SIG-M5 (cell line): ENCODE data around the gene ZNF654.
A peak's percentile ranks its signal among the peaks of the same experiment; 100 is the strongest.
"Not testable (repeated sequence)": the region's sequence is repeated elsewhere in the genome, so short reads cannot be mapped to it uniquely, and the experiment has no call there.

Experiments used
- DNase-seq: peaks from one replicate; lab custom pipeline; 2025; lab: John Stamatoyannopoulos, UW

ZNF654 gene

DNA sequence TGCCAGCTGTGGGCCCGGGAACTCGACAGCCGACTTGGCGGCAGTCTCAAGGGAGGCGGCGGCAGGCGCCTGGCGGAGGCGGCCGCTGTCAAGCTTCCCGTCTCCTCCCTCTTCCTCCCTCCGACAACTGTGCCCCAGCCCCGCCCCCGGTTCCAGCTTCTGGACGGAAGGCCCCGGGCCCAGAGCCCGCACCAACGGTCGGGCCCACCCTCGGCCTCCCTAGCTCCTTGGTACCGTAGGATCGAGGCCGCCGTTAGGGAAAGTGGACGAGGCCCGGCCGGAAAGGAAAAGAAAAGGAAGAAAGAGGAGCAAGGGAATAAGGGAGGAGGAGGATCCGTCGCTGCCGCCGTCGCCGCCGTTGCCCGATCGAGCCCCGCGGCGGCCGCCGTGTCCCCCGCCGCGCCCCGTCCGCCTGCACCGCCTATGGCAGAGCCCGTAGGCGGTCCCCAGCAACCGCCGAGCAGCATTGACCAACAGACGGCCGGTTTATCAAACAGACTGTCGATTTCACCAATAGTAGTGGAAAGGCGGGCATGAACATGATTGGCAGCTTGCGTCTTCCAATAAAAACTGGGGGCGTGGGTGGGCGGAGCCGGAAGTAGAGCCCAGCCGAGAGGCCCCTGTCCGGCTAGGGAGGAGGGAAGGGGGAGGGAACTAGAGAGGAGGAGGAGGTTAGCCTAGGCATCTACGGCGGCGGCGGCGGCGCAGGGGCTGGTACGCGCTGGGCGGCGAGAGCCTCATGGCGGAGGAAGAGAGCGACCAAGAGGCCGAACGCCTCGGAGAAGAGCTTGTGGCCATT is at the start of gene ZNF654, which contains the start of gene CGGBP1:
Gene ZNF654 (plus strand): TSS at position 675 of the 799 bp plus-strand sequence. CDS start 65 bp downstream, at position 740.
Gene CGGBP1 (minus strand): TSS at position 425 of the 799 bp plus-strand sequence. CDS start 3,029 bp downstream, outside the sequence.
- peak; percentile 95 for DNase-seq

DNA sequence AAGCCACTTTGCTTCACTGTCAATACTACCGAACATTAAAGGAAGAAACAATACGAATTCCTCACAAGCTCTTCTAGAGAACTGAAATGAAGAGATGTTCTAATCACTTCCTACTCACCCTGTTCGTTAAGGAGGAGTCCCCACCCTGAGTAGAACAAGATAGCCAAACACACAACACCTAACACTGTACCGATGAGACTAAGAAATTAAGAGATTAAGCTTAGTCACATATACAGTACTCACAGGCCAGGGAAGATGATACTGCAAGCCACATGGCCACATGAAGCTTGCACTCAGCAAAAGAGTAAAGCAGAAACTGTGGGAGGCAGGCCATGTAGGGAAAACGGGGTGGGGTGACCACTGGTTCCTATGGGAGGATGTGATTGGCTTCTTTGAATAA is 48.2 kb upstream of the ZNF654 start:
- no peak for DNase-seq

DNA sequence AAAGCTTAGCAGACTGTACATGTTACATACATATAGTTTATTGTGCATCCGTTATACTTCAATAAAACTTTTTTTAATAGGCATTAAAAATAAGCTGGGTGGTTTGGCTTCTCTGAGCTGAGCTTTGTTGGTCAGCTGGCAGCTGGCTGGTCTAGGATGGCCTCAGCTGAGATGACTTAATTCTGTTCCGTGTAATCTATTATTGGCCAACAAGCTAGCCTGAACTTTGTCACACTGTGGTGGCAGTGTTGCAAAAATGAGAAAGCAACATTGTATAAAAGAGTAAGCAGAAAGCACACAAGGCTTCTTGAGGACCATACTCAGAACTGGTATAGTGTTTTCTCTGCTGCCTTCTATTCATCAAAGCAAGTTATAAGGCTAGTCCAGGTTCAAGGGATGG is 45.5 kb upstream of the ZNF654 start:
- no peak for DNase-seq

DNA sequence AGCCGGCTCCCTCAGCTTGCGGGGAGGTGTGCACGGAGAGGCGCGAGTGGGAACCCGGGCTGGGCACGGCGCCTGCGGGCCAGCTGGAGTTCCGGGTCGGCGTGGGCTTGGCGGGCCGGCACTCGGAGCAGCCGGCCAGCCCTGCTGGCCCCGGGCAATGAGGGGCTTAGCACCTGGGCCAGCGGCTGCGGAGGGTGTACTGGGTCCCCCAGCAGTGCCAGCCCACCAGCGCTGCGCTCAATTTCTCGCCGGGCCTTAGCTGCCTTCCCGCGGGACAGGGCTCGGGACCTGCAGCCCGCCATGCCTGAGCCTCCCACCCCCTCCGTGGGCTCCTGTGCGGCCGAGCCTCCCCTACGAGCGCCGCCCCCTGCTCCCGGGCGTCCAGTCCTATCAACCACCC is 43.4 kb upstream of the ZNF654 start:
- not testable (repeated sequence) for DNase-seq

DNA sequence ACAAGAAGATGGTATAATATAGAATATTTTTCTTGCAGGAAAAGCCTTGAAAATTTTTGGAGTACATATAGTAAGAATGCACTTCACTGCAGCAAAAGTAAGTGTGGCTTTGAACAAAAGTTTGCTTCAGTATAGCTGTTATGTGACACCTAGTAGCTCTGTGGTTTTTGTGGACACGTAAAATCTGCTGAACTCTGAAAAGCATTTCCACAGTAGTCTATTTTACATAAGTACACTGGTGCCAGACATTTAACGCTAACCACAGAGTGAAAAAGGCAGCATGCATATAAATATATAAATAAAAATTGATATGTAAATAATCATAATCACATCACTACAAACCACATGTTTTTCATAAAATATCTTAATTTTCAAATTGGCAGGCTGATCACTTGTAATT is 40.0 kb upstream of the ZNF654 start:
- no peak for DNase-seq

DNA sequence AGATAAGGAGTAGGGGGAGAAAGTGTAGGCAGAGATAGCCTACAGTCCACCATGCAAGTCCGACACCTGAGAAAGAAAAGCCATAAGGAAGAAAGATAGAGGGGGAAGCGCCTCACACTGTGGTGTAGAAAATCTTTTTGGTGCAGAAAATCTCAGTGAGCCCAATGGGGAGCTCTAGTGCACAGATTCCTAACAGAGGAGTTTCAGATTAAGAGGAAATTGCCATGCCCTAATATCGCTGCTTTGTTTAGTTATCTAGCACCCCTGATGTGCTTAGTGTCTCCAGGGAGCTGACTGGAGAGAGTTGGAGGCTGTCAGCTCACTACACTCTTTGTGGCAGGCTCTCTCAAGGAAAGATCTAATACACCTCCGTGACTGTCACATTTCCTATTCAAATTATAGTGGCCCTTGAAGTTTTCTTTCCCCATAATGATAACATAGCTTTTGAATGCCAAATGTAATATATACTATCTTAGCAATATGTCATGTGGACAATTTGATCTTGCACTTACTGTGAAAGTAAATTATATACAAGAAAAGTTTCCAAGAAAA is 34.0 kb upstream of the ZNF654 start:
- DNase-seq: no peak

DNA sequence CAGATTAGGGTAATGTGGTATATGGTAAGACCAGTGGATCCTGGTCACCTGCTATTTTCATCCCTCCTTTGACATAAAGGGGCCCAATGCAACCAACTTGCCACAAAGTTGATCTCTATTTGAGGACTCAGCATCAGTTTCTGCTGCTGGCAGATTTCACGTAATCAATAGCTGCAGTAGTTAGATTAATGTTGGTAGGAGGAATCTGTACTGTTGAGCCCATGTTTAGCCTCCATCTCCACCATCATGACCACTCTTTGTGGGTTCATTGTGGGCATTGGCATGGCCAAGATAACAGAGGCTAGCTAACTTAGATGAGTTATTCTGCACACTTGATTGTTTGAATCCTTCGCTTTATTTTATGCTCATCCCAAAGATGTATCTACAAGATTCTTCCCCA is 30.2 kb upstream of the ZNF654 start:
- DNase-seq: no peak

DNA sequence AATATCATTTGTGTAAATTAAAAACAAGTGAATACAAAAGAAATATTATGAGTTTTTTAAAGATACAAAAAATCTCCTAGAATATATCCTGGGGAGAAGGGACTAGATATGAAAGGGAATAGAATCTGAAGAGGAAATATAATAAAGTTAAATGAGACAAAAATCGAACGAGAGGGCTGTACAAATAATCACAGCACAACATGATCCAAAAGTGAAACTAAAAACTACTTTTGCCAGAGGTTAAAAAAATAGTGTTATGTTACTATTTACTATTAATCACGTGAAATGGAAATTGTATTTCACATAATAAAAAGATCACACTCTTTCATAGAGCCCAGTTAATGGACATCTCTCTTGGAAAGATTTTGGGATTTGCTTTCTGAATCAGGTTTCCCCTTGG is 28.8 kb upstream of the ZNF654 start:
- DNase-seq: no peak

DNA sequence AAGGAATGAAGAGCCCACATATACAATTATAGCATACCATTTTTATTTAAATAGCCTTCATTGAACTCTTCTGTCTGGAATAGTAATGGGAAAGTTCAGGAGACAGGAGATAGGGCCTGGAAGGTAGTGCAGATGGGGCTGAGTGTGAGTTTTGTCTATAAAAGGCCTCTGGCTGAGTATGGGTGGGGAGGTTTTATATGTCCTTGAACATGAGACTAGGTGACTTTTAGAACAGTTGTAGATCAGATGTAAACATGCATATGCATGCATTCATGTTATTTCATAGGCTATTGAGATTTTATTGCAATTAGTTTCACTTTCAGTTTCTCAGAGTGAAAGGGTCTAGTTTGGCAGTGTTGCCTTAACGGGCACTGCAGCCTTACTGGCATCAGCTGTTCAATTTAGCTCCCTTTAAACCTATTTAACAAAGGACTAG is 27.4 kb upstream of the ZNF654 start:
- no peak for DNase-seq

DNA sequence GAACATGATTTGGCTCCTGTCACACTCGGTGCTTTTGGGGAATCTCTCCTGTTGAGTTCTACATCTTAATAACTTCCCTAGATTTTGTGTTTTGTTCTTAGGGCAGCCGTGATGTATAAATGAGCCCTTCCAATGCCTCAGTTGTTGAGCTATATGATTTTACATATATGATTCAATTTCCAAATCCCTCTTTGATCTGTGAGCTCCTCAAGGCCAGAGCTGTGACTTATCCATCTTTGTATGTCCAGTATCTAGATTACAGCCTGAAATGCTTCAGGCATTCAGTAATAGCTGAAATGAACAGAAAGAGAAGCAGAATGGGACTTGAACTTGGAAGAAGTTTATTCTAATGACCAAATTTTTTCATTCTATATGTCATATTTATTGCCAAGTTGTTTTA is 26.8 kb upstream of the ZNF654 start:
- DNase-seq: no peak

DNA sequence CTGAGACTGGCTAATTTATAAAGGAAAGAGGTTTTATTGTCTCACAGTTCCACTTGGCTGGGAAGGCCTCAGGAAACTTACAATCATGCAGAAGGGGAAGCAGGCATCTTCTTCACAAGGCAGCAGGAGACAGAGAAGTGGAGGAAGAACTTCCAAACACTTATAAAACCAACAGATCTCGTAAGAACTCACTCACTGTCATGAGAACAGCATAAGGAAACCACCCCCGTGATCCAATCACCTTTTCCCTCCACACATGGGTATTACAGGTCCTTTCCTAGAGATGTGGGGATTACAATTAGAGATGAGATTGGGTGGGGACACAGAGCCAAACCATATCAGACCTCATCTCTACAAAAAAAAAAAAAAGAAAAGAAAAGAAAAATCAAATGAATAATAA is 26.0 kb upstream of the ZNF654 start:
- no peak for DNase-seq

DNA sequence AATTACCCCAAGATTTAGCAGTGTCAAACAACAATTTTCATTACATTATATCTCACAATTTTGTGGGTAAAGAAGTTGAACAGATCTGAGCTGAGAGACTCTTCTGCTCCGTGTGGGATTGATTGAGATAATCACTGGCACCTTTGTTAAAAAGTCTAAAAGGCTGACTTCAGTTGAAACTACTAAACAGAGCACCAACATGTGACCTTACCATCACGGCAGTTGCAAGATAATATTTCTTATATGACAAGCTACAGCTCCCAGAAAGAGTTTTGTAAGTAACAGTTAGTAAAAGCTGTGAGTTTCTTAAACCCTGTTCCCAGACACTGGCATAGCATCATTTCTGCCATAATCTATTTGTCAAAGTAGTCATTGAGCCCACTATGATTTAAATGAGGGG is 25.2 kb upstream of the ZNF654 start:
- no peak for DNase-seq

DNA sequence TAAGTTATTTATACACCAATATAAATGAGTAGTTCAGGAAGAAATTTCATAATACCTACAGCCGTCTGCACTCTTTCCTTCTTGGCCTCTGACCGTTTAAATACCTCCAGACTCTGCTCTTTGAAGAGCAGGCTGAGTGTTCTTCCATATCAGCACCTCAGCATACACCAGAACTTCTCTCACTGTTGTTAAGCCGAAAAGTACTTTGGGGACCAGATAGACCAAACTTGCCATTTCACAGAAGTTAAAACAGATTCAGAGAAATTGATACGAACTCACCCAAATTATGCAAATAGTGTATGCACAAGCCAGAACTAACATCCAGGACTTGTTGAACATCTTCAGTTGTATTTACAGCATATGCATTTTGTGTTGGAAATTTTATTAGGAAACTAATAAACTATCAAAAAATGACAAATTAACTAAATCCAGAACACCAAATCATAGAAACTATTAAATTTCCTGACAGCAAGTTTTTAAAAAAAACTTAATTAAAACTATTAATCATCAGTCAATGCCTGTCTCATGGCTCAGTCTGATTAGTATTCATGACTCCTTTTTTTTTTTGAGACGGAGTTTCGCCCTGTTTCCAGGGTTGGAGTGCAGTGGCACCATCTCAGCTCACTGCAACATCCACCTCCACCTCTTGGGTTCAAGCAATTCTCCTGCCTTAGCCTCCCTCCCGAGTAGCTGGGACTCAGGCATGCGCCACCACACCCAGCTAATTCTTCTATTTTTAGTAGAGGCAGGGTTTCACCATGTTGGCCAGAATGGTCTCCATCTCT is 24.4 kb upstream of the ZNF654 start:
- no peak for DNase-seq

DNA sequence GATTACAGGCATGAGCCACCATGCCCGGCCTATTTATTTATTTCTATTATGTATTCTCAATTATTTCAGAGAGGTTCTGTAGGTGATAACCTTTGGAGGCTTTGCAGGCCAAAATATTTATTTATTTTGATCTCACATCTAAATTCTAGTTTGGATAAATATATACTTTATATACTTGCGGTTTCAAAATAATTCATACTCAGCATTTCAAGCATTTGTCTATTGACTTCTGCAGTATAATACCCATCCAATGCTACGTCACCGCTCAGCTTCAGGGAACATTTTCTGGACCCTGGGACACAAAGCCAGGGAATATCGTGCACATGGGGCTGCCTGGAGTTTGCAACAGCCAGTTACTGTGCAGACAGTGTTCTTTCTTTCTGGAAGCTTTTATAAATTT is 22.8 kb upstream of the ZNF654 start:
- DNase-seq: no peak

DNA sequence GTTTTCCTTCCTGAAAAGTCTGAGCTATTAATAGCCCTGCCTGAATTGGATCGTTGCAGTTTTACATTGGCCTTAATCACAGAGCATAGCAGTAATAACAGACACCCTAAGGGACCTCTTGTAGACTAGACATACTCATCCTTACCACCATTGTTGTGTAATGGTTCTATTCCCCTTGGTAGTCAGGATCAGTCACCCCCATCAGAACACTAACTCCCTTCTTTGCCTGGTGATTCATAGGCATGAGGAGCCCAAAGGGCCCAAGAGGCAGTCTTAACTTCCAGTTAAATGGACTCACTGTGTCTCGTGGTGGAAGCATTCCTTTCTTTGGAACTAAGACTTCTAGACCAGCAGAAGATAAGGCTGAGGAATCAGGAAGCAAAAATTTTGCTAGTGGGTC is 20.5 kb upstream of the ZNF654 start:
- DNase-seq: no peak

DNA sequence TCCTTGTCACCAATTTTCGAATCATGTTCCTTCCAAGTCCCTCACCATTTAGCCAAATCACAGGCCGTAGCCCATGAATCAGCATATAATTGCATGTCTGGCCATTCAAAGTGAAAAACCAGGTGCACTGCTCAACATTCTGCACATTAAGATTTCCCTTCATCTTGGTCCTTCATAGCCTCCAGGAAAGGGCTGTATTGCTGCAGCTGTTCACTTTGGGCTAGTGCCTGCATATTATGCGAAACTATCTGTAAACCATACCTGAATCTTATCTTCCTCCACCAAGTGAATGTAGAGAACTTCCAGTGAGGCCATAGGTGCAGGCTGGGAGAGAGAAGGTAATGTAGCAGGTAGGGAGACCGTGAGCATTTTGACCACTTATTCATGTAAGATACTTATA is 18.5 kb upstream of the ZNF654 start:
- no peak for DNase-seq

DNA sequence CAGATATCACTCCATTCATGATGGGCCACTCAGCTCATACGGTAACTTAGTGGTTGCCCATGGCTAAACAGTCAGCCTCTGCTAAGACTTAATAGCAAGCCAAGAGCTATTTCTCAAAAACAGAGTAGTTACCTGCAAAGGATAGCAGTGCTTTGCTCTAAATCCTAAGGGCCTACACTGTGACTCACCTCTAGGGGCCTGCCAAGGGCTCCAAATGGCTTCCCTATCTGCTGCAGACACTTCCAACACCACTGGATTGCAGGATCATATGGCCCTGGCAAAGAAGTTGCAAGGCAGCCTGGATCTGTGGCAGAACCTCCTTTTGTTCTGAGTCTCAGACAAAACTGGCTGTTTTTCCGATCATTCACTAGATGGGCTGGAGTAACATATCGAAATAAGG is 18.1 kb upstream of the ZNF654 start:
- no peak for DNase-seq

DNA sequence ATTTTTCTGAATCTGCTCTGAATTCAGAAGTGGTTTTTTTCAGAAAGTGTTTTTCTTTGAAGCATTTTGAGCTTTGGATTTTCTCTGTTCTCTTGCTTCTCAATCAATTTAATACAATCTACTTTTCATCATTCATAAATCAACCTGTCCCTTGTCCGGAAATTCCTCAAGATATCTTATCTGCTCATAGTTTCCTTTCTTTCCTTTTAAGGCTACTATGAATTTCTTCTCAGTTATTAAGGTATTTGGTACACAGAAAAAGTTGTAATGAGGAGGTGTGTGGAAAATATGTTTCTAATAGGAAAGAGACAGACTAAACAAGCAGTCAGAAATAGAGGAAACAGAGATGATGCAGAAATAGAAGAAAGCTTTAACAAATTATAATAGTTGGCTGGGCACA is 14.6 kb upstream of the ZNF654 start:
- DNase-seq: no peak

DNA sequence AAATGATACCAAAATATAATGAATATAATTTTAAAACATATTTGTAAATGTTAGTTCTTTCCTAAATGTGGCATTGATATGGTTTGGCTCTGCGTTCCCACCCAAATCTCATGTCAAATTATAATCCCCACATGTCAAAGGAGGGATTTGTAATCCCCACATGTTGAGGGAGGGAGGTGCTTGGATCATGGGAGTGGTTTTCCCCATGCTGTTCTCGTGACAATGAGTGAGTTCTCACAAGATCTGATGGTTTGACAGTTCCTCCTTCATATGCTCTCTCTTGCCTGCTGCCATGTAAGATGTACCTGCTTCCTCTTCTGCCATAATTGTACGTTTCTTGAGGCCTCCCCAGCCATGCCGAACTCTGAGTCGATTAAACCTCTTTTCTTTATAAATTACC is 12.3 kb upstream of the ZNF654 start:
- no peak for DNase-seq

DNA sequence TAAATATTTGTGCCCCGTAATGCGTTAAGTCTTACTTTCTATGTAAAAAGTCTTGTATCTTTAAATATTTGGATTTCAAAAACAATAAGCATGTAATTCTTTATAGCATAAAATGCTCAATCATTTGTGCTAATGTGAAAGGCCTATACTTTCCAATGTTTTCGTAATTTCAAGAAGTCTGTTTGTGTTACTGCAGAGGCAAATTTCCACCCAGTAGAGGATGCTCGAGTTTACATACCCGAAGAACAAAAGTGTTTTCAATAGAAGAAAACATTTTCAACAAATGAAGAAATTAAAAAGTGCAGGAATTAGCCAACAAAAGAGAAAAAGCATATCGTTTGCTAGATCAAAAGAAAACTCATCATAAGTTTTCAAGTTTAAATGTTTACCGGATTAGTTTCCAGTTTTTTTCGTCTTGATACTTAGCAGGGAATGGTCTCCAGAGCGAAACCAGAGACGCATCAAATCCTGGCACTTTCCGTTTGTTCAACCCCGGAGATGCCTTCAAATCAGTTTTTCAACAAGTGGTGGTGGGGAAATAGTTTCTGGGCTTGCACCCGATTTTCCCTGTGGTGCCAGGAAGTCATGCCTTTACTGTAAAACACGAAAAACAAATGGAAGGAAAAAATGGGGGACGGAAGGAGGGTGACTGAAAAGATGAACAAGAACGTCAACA is 1.3 kb upstream of the ZNF654 start:
- DNase-seq: no peak

DNA sequence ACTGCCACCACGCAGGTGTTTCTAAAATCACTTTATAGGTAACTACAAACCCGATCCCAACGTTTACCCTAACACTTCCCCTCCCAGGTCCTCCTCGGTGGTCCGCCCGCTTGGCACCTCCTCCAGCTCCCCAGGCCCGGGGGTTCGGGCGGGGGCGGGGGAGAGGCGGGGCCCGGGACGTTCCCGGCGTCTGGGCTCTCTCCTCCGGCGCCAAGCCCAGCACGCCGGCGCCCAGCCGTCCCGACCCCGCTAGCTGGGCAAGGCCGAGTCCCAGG is 812 bp upstream of the ZNF654 start:
- no peak for DNase-seq

DNA sequence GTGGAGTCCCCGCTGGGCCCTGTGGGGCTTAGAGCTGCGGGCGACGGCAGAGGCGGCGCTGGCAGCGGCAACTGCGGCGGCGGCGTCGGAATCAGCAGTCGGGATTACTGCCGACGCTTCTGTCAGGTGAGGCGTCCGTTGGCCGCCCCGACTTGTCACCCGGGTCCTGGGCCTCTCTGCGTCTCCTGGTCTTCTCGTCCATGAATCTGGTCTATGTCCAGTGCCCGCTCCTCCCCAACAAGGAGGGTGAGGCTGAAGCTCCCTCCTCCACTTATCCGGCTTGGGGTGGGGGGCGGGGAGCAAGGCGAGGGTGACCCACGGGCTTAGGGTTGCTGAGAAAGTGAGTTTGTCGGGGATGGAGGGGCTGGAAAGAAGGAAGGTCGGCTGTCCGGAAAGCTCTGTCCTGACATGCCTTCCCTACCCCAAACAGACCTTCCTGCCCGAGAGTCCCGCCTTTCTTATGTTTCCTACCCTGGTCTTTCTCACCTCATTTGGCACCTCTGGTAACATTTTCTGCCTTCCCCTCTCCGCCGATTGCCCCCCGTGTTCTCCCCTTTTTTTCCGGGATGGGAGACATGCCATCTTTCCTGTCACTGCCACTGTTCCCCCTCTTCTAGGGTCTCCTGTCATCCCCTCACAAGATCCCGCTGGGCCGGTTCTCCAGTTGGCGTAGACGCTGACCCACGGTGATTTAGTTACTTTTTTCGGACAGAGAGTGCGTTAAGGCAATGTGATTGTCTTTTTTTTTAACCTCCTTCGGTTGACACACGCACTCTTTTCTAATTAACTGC is 520 bp downstream of the ZNF654 start:
- DNase-seq: no peak
